H1 (cell line): ENCODE measurements around the gene SLC32A1. TPM values are rescaled to one million over a fixed set of nuclear protein-coding genes. Genes with fewer than 3 reads are reported as not detected.
A peak's percentile ranks its signal among the peaks of the same experiment; 100 is the strongest.

Experiments used
- CTCF ChIA-PET: fragments of 300-600 bp; sonication (Branson Sonifier 250); formaldehyde crosslinking; loops from one replicate; lab custom pipeline; 2021; ENCODE audit not compliant: partially characterized antibody; lab: Charles Lee
- POLR2A ChIA-PET: fragments of 300-600 bp; sonication (Branson Sonifier 250); formaldehyde crosslinking; loops from one replicate; lab custom pipeline; 2021; ENCODE audit warnings: inconsistent platforms; ENCODE audit not compliant: partially characterized antibody; lab: Charles Lee
- DNase-seq, 2 experiments: peaks; one replicate each; pipeline versions ENCODE4 v3.0.0 to v3.0.0-alpha.2; 2010 to 2022; ENCODE audit warnings: low spot score in 2 of 2, low read depth in 1 of 2, mixed read lengths in 1 of 2
- FAIRE-seq: peaks from 2 replicates; lab custom pipeline; 2011; peaks lifted over from hg19 to GRCh38; lab: Jason Lieb, UNC
- H2AFZ ChIP-seq: 2 replicates; pipeline ENCODE4 v1.8.1; 2012; ENCODE audit warnings: low read length, inconsistent platforms
- H2AK5ac ChIP-seq: 2 replicates; pipeline ENCODE4 v1.6.1; 2013; ENCODE audit warnings: low read depth, low read length
- H2BK120ac ChIP-seq: replicated peaks from 2 replicates; pipeline ENCODE3; 2013; ENCODE audit warnings: low read depth, low read length, inconsistent platforms
- H2BK12ac ChIP-seq: 2 replicates; pipeline ENCODE4 v1.6.1; 2013; ENCODE audit warnings: low read depth, low read length
- H2BK15ac ChIP-seq: 2 replicates; pipeline ENCODE4 v1.6.1; 2013; ENCODE audit warnings: low read length
- H2BK20ac ChIP-seq: 2 replicates; pipeline ENCODE4 v1.6.1; 2013; ENCODE audit warnings: low read length
- H2BK5ac ChIP-seq: 2 replicates; pipeline ENCODE4 v1.6.1; 2013; ENCODE audit warnings: low read depth, low read length
- H3K14ac ChIP-seq: 2 replicates; pipeline ENCODE4 v1.6.1; 2013; ENCODE audit warnings: inconsistent platforms; ENCODE audit not compliant: insufficient read length
- H3K18ac ChIP-seq: 2 replicates; pipeline ENCODE4 v1.6.1; 2013; ENCODE audit warnings: low read length; ENCODE audit errors: extremely low read depth
- H3K23ac ChIP-seq: 2 replicates; pipeline ENCODE4 v1.6.1; 2013; ENCODE audit warnings: inconsistent platforms; ENCODE audit not compliant: insufficient read length
- H3K23me2 ChIP-seq: 2 replicates; pipeline ENCODE4 v1.6.1; 2013; ENCODE audit warnings: low read depth, low read length
- H3K27ac ChIP-seq: 2 replicates; pipeline ENCODE4 v1.6.1; 2011; ENCODE audit warnings: low read depth, low read length, inconsistent platforms
- H3K27me3 ChIP-seq, 4 experiments: replicated peaks in 1 of 4; 1 replicate in 1 of 4; 2 replicates in 3 of 4; pipeline versions ENCODE4 v1.6.1 to v1.8.1; 2011 to 2013; ENCODE audit warnings: low read length in 3 of 4, mild to moderate bottlenecking in 3 of 4, inconsistent platforms in 2 of 4, mixed read lengths in 2 of 4, moderate library complexity in 1 of 4; ENCODE audit not compliant: control insufficient read depth in 3 of 4, insufficient read depth in 3 of 4; ENCODE audit errors: extremely low read depth in 1 of 4
- H3K36me3 ChIP-seq, 4 experiments: 2 replicates each; pipeline versions ENCODE4 v1.6.1 to v1.8.1; 2011 to 2013; ENCODE audit warnings: mild to moderate bottlenecking in 4 of 4, low read length in 3 of 4, moderate library complexity in 2 of 4, control low read depth in 1 of 4, inconsistent platforms in 1 of 4; ENCODE audit not compliant: insufficient read depth in 4 of 4, control insufficient read depth in 2 of 4
- H3K4ac ChIP-seq: replicated peaks from 2 replicates; pipeline ENCODE3; 2013; ENCODE audit warnings: low read length, low read depth, mixed read lengths, inconsistent platforms; ENCODE audit not compliant: insufficient read length
- H3K4me1 ChIP-seq, 4 experiments: replicated peaks in 1 of 4; 1 replicate in 1 of 4; 2 replicates in 3 of 4; pipeline versions ENCODE4 v1.6.1 to v1.8.1; 2011 to 2013; ENCODE audit warnings: low read length in 3 of 4, inconsistent platforms in 2 of 4, mixed read lengths in 1 of 4; ENCODE audit not compliant: insufficient read depth in 4 of 4, control insufficient read depth in 3 of 4
- H3K4me2 ChIP-seq, 2 experiments: 2 replicates each; pipeline versions ENCODE4 v1.6.1 to v1.8.1; 2011 to 2013; ENCODE audit warnings: low read depth in 2 of 2, low read length in 2 of 2, control low read depth in 1 of 2, inconsistent platforms in 1 of 2, mild to moderate bottlenecking in 1 of 2; ENCODE audit not compliant: insufficient read depth in 1 of 2
- H3K4me3 ChIP-seq, 4 experiments: fragments of 200-600, 300-600 bp in 1 of 4; sonication (generic), shearing (Covaris generic), sonication (Bioruptor Twin) in 1 of 4; 2 replicates each; pipeline versions ENCODE4 v1.5.1 to v1.8.1; 2011 to 2016; ENCODE audit warnings: low read length in 4 of 4, low read depth in 3 of 4, control low read depth in 2 of 4, inconsistent platforms in 2 of 4, mild to moderate bottlenecking in 2 of 4, mixed read lengths in 1 of 4, moderate library complexity in 1 of 4; ENCODE audit not compliant: insufficient read depth in 2 of 4; ENCODE audit errors: extremely low read depth in 1 of 4
- H3K56ac ChIP-seq: replicated peaks from 2 replicates; pipeline ENCODE3; 2013; ENCODE audit warnings: low read depth, mild to moderate bottlenecking, mixed read lengths, low read length, inconsistent platforms; ENCODE audit not compliant: insufficient read length
- H3K79me1 ChIP-seq: 2 replicates; pipeline ENCODE4 v1.6.1; 2013; ENCODE audit warnings: low read depth, low read length, control low read depth
- H3K79me2 ChIP-seq, 2 experiments: 2 replicates each; pipeline versions ENCODE4 v1.6.1 to v1.8.1; 2012 to 2013; ENCODE audit warnings: low read length in 2 of 2, mild to moderate bottlenecking in 2 of 2, inconsistent platforms in 1 of 2; ENCODE audit not compliant: insufficient read depth in 2 of 2, control insufficient read depth in 1 of 2
- H3K9ac ChIP-seq, 4 experiments: replicated peaks in 1 of 4; 1 replicate in 1 of 4; 2 replicates in 3 of 4; pipeline versions ENCODE4 v1.6.1 to v1.8.1; 2011 to 2013; ENCODE audit warnings: low read depth in 3 of 4, low read length in 3 of 4, control low read depth in 2 of 4, mild to moderate bottlenecking in 2 of 4, moderate library complexity in 2 of 4, inconsistent platforms in 1 of 4; ENCODE audit errors: extremely low read depth in 1 of 4
- H3K9me3 ChIP-seq, 2 experiments: 2 replicates each; pipeline versions ENCODE4 v1.6.1 to v1.8.1; 2012 to 2013; ENCODE audit warnings: mild to moderate bottlenecking in 2 of 2, moderate library complexity in 2 of 2, control low read depth in 1 of 2, inconsistent platforms in 1 of 2, low read depth in 1 of 2, low read length in 1 of 2, mixed read lengths in 1 of 2; ENCODE audit not compliant: insufficient read depth in 2 of 2
- H4K20me1 ChIP-seq, 2 experiments: replicated peaks in 1 of 2; 2 replicates each; pipeline versions ENCODE3 to v1.8.1; 2011 to 2013; ENCODE audit warnings: inconsistent platforms in 2 of 2, low read length in 2 of 2, mild to moderate bottlenecking in 1 of 2; ENCODE audit not compliant: insufficient read depth in 2 of 2, control insufficient read depth in 1 of 2
- H4K5ac ChIP-seq: 2 replicates; pipeline ENCODE4 v1.6.1; 2013; ENCODE audit warnings: low read length, low read depth, mixed read lengths, inconsistent platforms; ENCODE audit not compliant: insufficient read length
- H4K8ac ChIP-seq: 2 replicates; pipeline ENCODE4 v1.8.0; 2013; ENCODE audit warnings: mild to moderate bottlenecking, moderate library complexity, low read length, inconsistent platforms; ENCODE audit not compliant: insufficient read depth; ENCODE audit errors: extremely low read depth
- H4K91ac ChIP-seq: replicated peaks from 2 replicates; pipeline ENCODE3; 2013; ENCODE audit warnings: low read length, mixed read lengths, inconsistent platforms; ENCODE audit not compliant: insufficient read length
- CBX8 ChIP-seq: fragments of 300-800, 300-1000 bp; sonication (generic); IDR thresholded peaks from 2 replicates; pipeline ENCODE4 v1.7.1; 2016; ENCODE audit warnings: low read depth, low read length, borderline replicate concordance
- EZH2 ChIP-seq: fragments of 200-600 bp; sonication (generic); IDR thresholded peaks from 2 replicates; pipeline ENCODE4 v1.7.1; 2012; ENCODE audit warnings: low read depth, mild to moderate bottlenecking, moderate library complexity, low read length, inconsistent platforms; ENCODE audit not compliant: severe bottlenecking
- RNF2 ChIP-seq: fragments of 200-900, 300-1000 bp; sonication (generic); IDR thresholded peaks from 2 replicates; pipeline ENCODE4 v1.7.1; 2016; ENCODE audit warnings: borderline replicate concordance, low read depth, mild to moderate bottlenecking, antibody characterized with exemption, low read length; ENCODE audit not compliant: poor library complexity, severe bottlenecking; ENCODE audit errors: missing control alignments
- SUZ12 ChIP-seq: fragments of 200-600 bp; sonication (generic); IDR thresholded peaks from 2 replicates; pipeline ENCODE4 v1.6.1; 2012; ENCODE audit warnings: mild to moderate bottlenecking, inconsistent platforms, low read length, moderate library complexity, mixed read lengths
- TBP ChIP-seq: IDR thresholded peaks from 2 replicates; pipeline ENCODE4 v1.6.1; 2011; ENCODE audit warnings: low read depth, low read length, improper control_type of control experiment
- WGBS, 2 experiments: shearing (Covaris generic) in 1 of 2; methylation state at CpG; one replicate each; pipeline versions ENCODE4 v1.1.6 to v1.1.7; 2013 to 2015; ENCODE audit warnings: low lambda C conversion rate in 2 of 2, mixed read lengths in 2 of 2, inconsistent platforms in 1 of 2, low coverage in 1 of 2, missing lambda C conversion rate in 1 of 2; ENCODE audit not compliant: insufficient replicate concordance in 2 of 2, insufficient coverage in 1 of 2, insufficient read length in 1 of 2; ENCODE audit errors: extremely low coverage in 1 of 2, missing lambda C conversion rate in 1 of 2; 5-methylcytosine and 5-hydroxymethylcytosine counted together
- polyA plus RNA-seq, 7 experiments: library from polyadenylated mRNA; depleted of rRNA in 3 of 7; stranded (reverse) in 5 of 7; unstranded in 2 of 7; fragments of >200 nt in 5 of 7; fragments of 200-250 nt in 2 of 7; gene quantifications; 1 replicate in 5 of 7; 2 replicates in 1 of 7; 4 replicates in 1 of 7; pipeline versions ENCODE4 v1.2.1 to v1.2.3, GENCODE V29; 2011 to 2013; ENCODE audit warnings: missing spikeins in 2 of 7, mixed read lengths in 2 of 7
- total RNA-seq: library from RNA; stranded (reverse); fragmentation: NEBNext Ultra II Directional; extraction: Animal tissue kit (Norgen Biotek cat#: 25700); gene quantifications from 2 replicates; pipeline ENCODE4 v1.2.1, GENCODE V29; 2021

The SLC32A1 gene
- total and polyA plus RNA-seq, 2 of the 8 experiments (the other 6 are each of a cell fraction or from before 2014, with no cell fraction given), result 0.09 to 0.15 TPM

DNA sequence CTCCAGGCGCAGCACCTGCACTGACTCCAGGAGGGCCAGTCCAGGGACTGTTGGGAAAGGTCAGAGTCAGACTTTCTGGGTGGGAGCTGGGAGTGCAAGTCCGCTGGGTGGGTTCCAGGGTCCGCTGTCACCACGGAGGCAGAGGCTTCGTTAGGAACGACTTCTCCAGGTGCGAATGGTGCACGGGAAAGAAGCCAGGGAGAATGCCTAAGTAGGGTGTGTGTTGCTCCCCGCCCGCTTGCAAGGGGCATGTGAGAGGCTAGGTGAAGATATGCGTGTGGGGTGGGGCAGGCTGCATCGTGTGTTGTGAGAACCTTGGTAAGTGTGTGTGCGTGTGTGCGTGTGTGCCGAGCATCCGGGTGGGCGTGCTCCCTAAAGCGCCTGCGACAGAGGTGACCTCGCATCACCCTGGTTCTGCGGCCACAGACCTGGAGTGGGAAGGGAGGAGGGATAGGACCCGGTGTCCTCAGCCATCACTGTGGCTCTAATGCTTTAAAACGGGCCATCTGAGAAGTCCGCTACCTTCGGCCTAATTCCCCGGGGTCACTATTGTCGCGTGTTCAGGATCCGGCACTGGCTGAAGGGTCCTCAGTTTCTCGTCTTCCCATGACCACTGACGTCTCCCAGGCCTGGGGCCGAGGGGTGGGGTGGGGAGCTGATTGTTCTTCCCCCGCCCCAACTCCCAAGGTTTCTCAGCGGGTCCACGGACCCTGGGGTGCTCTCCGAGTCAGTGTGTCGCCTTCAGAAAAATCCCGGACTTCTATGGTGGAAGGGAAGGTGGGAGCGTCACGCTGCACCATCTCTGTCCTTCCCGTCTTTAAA is 6.1 kb downstream of the SLC32A1 start:
- H3K27ac ChIP-seq, result no peak overlapping the region
- H3K23ac ChIP-seq, result no peak overlapping the region
- POLR2A ChIA-PET, result interaction anchor here (0.6 to 1.0 kb wide), 2 partner anchors 49 kb away, joined by 3 read pairs; no protein-coding TSS in a partner anchor
- H3K79me2 ChIP-seq, result no peaks in the 10 kb centered on the region
- WGBS, 2 experiments, result 8% methylated on average over 33 of the region's 41 CpGs; no CpG with 5 or more reads in 1 of the 2 experiments
- H2BK12ac ChIP-seq, result peak overlapping the region; percentile 97
- H2BK120ac ChIP-seq, result no peak overlapping the region
- H2BK5ac ChIP-seq, result peak overlapping the region; percentile 66; the same call in 1 of the 2 replicates
- no peak overlapping the region for H2AFZ ChIP-seq
- H3K56ac ChIP-seq, result no peak overlapping the region
- TF ChIP-seq TBP, result no peak
- TF ChIP-seq EZH2, result peak; percentile 85
- 0 out of 2 replicates have a peak, but pooled peaks have one; percentile 22 for TF ChIP-seq CBX8
- TF ChIP-seq RNF2, result peak; percentile 52
- peak; percentile 63 for TF ChIP-seq SUZ12
- TF ChIP-seq, all 59 proteins: peak for 4
- peak overlapping the region; percentile 18 to 59 (median 36); a peak in 5 of 8 replicates for H3K4me3 ChIP-seq
- H3K9ac ChIP-seq, result no peak overlapping the region
- peak overlapping the region; percentile 71 for H4K91ac ChIP-seq
- H3K27me3 ChIP-seq, result peaks cover 52 to 76% (median 67%) of the 10 kb centered on the region in 4 experiments
- no peaks in the 10 kb centered on the region for H3K79me1 ChIP-seq
- CTCF ChIA-PET, result interaction anchor here (0.5 to 12.4 kb wide), 20 partner anchors 8 to 390 kb away, joined by 3 to 236 read pairs (median 4); partner anchors contain the start of gene ACTR5
- H4K5ac ChIP-seq, result no peak overlapping the region
- H3K4me2 ChIP-seq, result peak overlapping the region; percentile 86 to 87
- peak overlapping the region; percentile 58; the same call in 1 of the 2 replicates for H4K8ac ChIP-seq
- no peaks in the 10 kb centered on the region for H3K36me3 ChIP-seq
- FAIRE-seq, result no peak
- no peak overlapping the region for H3K14ac ChIP-seq
- peak overlapping the region; percentile 24 for H3K18ac ChIP-seq
- DNase-seq, result peak in 1 of 2 experiments; percentile 57
- peak overlapping the region; percentile 57 for H3K4ac ChIP-seq
- H2AK5ac ChIP-seq, result 0 out of 2 replicates have a peak overlapping the region, but pooled peaks have one; percentile 20
- H2BK20ac ChIP-seq, result peak overlapping the region; percentile 83; the same call in 1 of the 2 replicates
- peak overlapping the region; percentile 93 for H2BK15ac ChIP-seq
- peaks cover 4 to 53% (median 31%) of the 10 kb centered on the region in 4 experiments for H3K4me1 ChIP-seq
- no peaks in the 10 kb centered on the region for H3K9me3 ChIP-seq
- H4K20me1 ChIP-seq, result peaks cover 10 to 21% of the 10 kb centered on the region in 2 experiments
- peaks cover 23% of the 10 kb centered on the region for H3K23me2 ChIP-seq
